GM23248 (cell line): ENCODE measurements around the gene CEP112.

ENCODE experiments used
- EZH2 ChIP-seq: fragments of 200-600 bp; sonication (generic); IDR thresholded peaks from 2 replicates; pipeline ENCODE4 v1.6.1; 2018; ENCODE audit warnings: antibody characterized with exemption, mild to moderate bottlenecking; ENCODE audit not compliant: insufficient read depth, poor library complexity, severe bottlenecking
- EZH2phosphoT487 ChIP-seq: fragments of 200-600 bp; sonication (generic); IDR thresholded peaks from 2 replicates; pipeline ENCODE4 v1.6.1; 2018; ENCODE audit warnings: antibody characterized with exemption, moderate library complexity, mild to moderate bottlenecking, low read depth; ENCODE audit not compliant: insufficient read depth

- no peak for TF ChIP-seq EZH2
- no peak for TF ChIP-seq EZH2phosphoT487
Observed at GRCh38 chr17:65978871-65979270, 213.1 kb downstream of the CEP112 start.
